Measurements from ENCODE around the gene PPIE. TPM values are rescaled to one million over a fixed set of nuclear protein-coding genes. Genes with fewer than 3 reads are reported as not detected.
A peak's percentile ranks its signal among the peaks of the same experiment; 100 is the strongest.
"Not testable (repeated sequence)": the region's sequence is repeated elsewhere in the genome, so short reads cannot be mapped to it uniquely, and the experiment has no call there.

Gene PPIE
- total and polyA plus RNA-seq, 8 donors = 34.9 to 206 (median 48.8) TPM

GRCh38 chr1:39762550-39763540 lies 24.2 kb downstream of the PPIE start:
- intact Hi-C loops (cut with DNase I; ENCODE audit: low total_unique reads) = no loop called here
- H3K4me3 ChIP-seq = no peak overlapping the region
- no peaks in the 10 kb centered on the region for H3K4me1 ChIP-seq
- peaks cover 6 to 51% (median 43%) of the 10 kb centered on the region in 4 donors for H3K36me3 ChIP-seq
- no peaks in the 10 kb centered on the region for H3K27me3 ChIP-seq
- no peaks in the 10 kb centered on the region for H3K9me3 ChIP-seq
- no peak for DNase-seq
- no peak for TF ChIP-seq POLR2A (IDR thresholded peaks at IDR 0.05)
- no peak for TF ChIP-seq POLR2AphosphoS5 (IDR thresholded peaks at IDR 0.05)
- TF ChIP-seq CTCF (IDR thresholded peaks at IDR 0.05) = no peak
- no peak for TF ChIP-seq EP300 (IDR thresholded peaks at IDR 0.05)
- H3K27ac ChIP-seq = no peak overlapping the region
- 89 to 93% (median 91%) methylated on average over 27 to 30 of the region's 30 CpGs for WGBS, 5 donors

GRCh38 chr1:39763619-39764374 lies 25.1 kb downstream of the PPIE start:
- DNase-seq; intact Hi-C loops (cut with DNase I; ENCODE audit: low total_unique reads); H3K9me3 ChIP-seq; H3K27ac ChIP-seq; H3K4me3 ChIP-seq; H3K27me3 ChIP-seq; H3K4me1 ChIP-seq: not testable (repeated sequence)
- H3K36me3 ChIP-seq = peaks cover 3 to 41% (median 33%) of the 10 kb centered on the region in 4 donors
- WGBS, 5 donors = 74 to 83% (median 79%) methylated on average over 13 to 15 of the region's 18 CpGs

GRCh38 chr1:39764512-39764911 lies 25.8 kb downstream of the PPIE start:
- DNase-seq; H3K4me1 ChIP-seq; H3K4me3 ChIP-seq; H3K27me3 ChIP-seq; H3K9me3 ChIP-seq; intact Hi-C loops (cut with DNase I; ENCODE audit: low total_unique reads); H3K27ac ChIP-seq: not testable (repeated sequence)
- peaks cover 0 to 34% (median 26%) of the 10 kb centered on the region in 4 donors for H3K36me3 ChIP-seq
- 88 to 95% (median 91%) methylated on average over 6 to 11 of the region's 19 CpGs; no CpG with 5 or more reads in 2 of the 5 donors for WGBS, 5 donors

GRCh38 chr1:39766466-39766865 lies 27.8 kb downstream of the PPIE start:
- H3K4me1 ChIP-seq; H3K9me3 ChIP-seq; intact Hi-C loops (cut with DNase I; ENCODE audit: low total_unique reads); H3K27ac ChIP-seq; H3K4me3 ChIP-seq; DNase-seq; H3K27me3 ChIP-seq: not testable (repeated sequence)
- 39 to 67% (median 63%) methylated on average over 1 to 3 of the region's 5 CpGs for WGBS, 5 donors
- H3K36me3 ChIP-seq = peaks cover 0 to 15% (median 7%) of the 10 kb centered on the region in 4 donors

GRCh38 chr1:39769502-39769901 lies 30.8 kb downstream of the PPIE start:
- DNase-seq; H3K27ac ChIP-seq; H3K4me3 ChIP-seq; intact Hi-C loops (cut with DNase I; ENCODE audit: low total_unique reads); H3K36me3 ChIP-seq; H3K4me1 ChIP-seq; H3K27me3 ChIP-seq; H3K9me3 ChIP-seq: not testable (repeated sequence)
- WGBS, 5 donors = 80 to 95% (median 86%) methylated on average over 13 to 18 of the region's 19 CpGs

- intact Hi-C loops (cut with DNase I; ENCODE audit: low total_unique reads); H3K4me3 ChIP-seq; H3K4me1 ChIP-seq; H3K27ac ChIP-seq; H3K36me3 ChIP-seq; H3K9me3 ChIP-seq; DNase-seq; H3K27me3 ChIP-seq: not testable (repeated sequence)
- WGBS, 5 donors = 20 to 31% (median 24%) methylated on average over 17 to 26 of the region's 71 CpGs
Observed at GRCh38 chr1:39770100-39771021, 31.7 kb downstream of the PPIE start.

GRCh38 chr1:39771022-39771532 lies 32.4 kb downstream of the PPIE start, which contains the start of gene OXCT2:
Gene OXCT2, minus strand, starts transcription at chr1:39771348. Its CDS starts 93 bp downstream, at chr1:39771255.
- DNase-seq; H3K27ac ChIP-seq; H3K36me3 ChIP-seq; H3K4me1 ChIP-seq; H3K9me3 ChIP-seq; intact Hi-C loops (cut with DNase I; ENCODE audit: low total_unique reads); H3K27me3 ChIP-seq: not testable (repeated sequence)
- H3K4me3 ChIP-seq = peak within 1 kb of the TSS in 3 of 4 donors; percentile 11 to 41 (median 14)
- 0 to 34% (median 10%) methylated on average over 3 to 42 of the region's 57 CpGs; no CpG with 5 or more reads in 1 of the 5 donors for WGBS, 5 donors

GRCh38 chr1:39773369-39773979 lies 34.8 kb downstream of the PPIE start:
- DNase-seq; H3K9me3 ChIP-seq; H3K4me3 ChIP-seq; H3K36me3 ChIP-seq; intact Hi-C loops (cut with DNase I; ENCODE audit: low total_unique reads); H3K4me1 ChIP-seq; H3K27ac ChIP-seq; H3K27me3 ChIP-seq: not testable (repeated sequence)
- 53 to 80% methylated on average over 1 to 3 of the region's 23 CpGs; no CpG with 5 or more reads in 3 of the 5 donors for WGBS, 5 donors

- H3K36me3 ChIP-seq; H3K27me3 ChIP-seq; intact Hi-C loops (cut with DNase I; ENCODE audit: low total_unique reads); H3K4me1 ChIP-seq; H3K9me3 ChIP-seq; DNase-seq; H3K27ac ChIP-seq; H3K4me3 ChIP-seq: not testable (repeated sequence)
- 65 to 96% (median 80%) methylated on average over 3 to 11 of the region's 11 CpGs for WGBS, 5 donors
Observed at GRCh38 chr1:39775141-39775540, 36.5 kb downstream of the PPIE start.
